Dedifferentiated amniotic fluid mesenchymal stem cell (primary cell): ENCODE measurements around the gene PTPRD.

Experiments used
- DNase-seq: peaks from one replicate; pipeline ENCODE4 v3.0.0-alpha.2; 2016; ENCODE audit errors: extremely low spot score

Gene PTPRD

GRCh38 chr9:8390571-8390970, 2222.2 kb downstream of the PTPRD start:
- DNase-seq: no peak

GRCh38 chr9:8389531-8389930, 2223.3 kb downstream of the PTPRD start:
- no peak for DNase-seq

- DNase-seq: no peak
These were observed 2224.7 kb downstream of the PTPRD start for GRCh38 chr9:8388132-8388531.

GRCh38 chr9:8384091-8384490, 2228.7 kb downstream of the PTPRD start:
- DNase-seq: no peak

- DNase-seq: no peak
These were observed 2229.8 kb downstream of the PTPRD start for GRCh38 chr9:8382777-8383527.

GRCh38 chr9:8382266-8382665, 2230.5 kb downstream of the PTPRD start:
- no peak for DNase-seq

GRCh38 chr9:8381601-8382000, 2231.2 kb downstream of the PTPRD start:
- no peak for DNase-seq

GRCh38 chr9:8374471-8374870, 2238.3 kb downstream of the PTPRD start:
- no peak for DNase-seq

- no peak for DNase-seq
These were observed 2241.1 kb downstream of the PTPRD start for GRCh38 chr9:8371686-8372085.

GRCh38 chr9:8366161-8366926, 2246.5 kb downstream of the PTPRD start:
- DNase-seq: no peak

- DNase-seq: no peak
These were observed 2247.2 kb downstream of the PTPRD start for GRCh38 chr9:8365466-8366160.

- no peak for DNase-seq
These were observed 2247.8 kb downstream of the PTPRD start for GRCh38 chr9:8365029-8365428.

- DNase-seq: no peak
These were observed 2248.6 kb downstream of the PTPRD start for GRCh38 chr9:8364026-8364752.

- DNase-seq: no peak
These were observed 2250.6 kb downstream of the PTPRD start for GRCh38 chr9:8362250-8362649.

- DNase-seq: no peak
These were observed 2251.4 kb downstream of the PTPRD start for GRCh38 chr9:8361364-8361763.

GRCh38 chr9:8356406-8356805, 2256.4 kb downstream of the PTPRD start:
- no peak for DNase-seq

- no peak for DNase-seq
These were observed 2261.4 kb downstream of the PTPRD start for GRCh38 chr9:8351436-8351835.

GRCh38 chr9:8349901-8350300, 2262.9 kb downstream of the PTPRD start:
- DNase-seq: no peak

- no peak for DNase-seq
These were observed 2263.4 kb downstream of the PTPRD start for GRCh38 chr9:8349376-8349775.

GRCh38 chr9:8348756-8349155, 2264.0 kb downstream of the PTPRD start:
- DNase-seq: no peak

- DNase-seq: no peak
These were observed 2266.5 kb downstream of the PTPRD start for GRCh38 chr9:8346296-8346695.
